HG02571 (cell line): ENCODE measurements around the gene FBN1.
A peak's percentile ranks its signal among the peaks of the same experiment; 100 is the strongest.

Experiments
- ATAC-seq: cut with Tn5 transposase; IDR thresholded peaks from one replicate; pipeline ENCODE4 v1.9.1; 2021; ENCODE audit warnings: mild to moderate bottlenecking, moderate library complexity; ENCODE audit not compliant: unreplicated experiment

Gene FBN1

GRCh38 chr15:48624700-48625099 lies 20.8 kb downstream of the FBN1 start:
- no peak for ATAC-seq

- ATAC-seq, result no peak
These were observed 22.1 kb downstream of the FBN1 start for GRCh38 chr15:48623456-48623855.

GRCh38 chr15:48622237-48622636 lies 23.3 kb downstream of the FBN1 start:
- no peak for ATAC-seq

GRCh38 chr15:48619446-48619845 lies 26.1 kb downstream of the FBN1 start:
- no peak for ATAC-seq

- no peak for ATAC-seq
These were observed 27.9 kb downstream of the FBN1 start for GRCh38 chr15:48617619-48618018.

GRCh38 chr15:48616216-48616615 lies 29.3 kb downstream of the FBN1 start:
- ATAC-seq, result no peak

GRCh38 chr15:48614051-48614450 lies 31.5 kb downstream of the FBN1 start:
- ATAC-seq, result no peak

- ATAC-seq, result no peak
These were observed 36.0 kb downstream of the FBN1 start for GRCh38 chr15:48609486-48609885.

- ATAC-seq, result no peak
These were observed 37.7 kb downstream of the FBN1 start for GRCh38 chr15:48607846-48608245.

GRCh38 chr15:48604567-48604966 lies 40.9 kb downstream of the FBN1 start:
- no peak for ATAC-seq

GRCh38 chr15:48603922-48604321 lies 41.6 kb downstream of the FBN1 start:
- no peak for ATAC-seq

- no peak for ATAC-seq
These were observed 42.4 kb downstream of the FBN1 start for GRCh38 chr15:48603123-48603500.

- no peak for ATAC-seq
These were observed 43.0 kb downstream of the FBN1 start for GRCh38 chr15:48602358-48603122.

- ATAC-seq, result no peak
These were observed 44.4 kb downstream of the FBN1 start for GRCh38 chr15:48601095-48601494.

GRCh38 chr15:48596841-48597240 lies 48.7 kb downstream of the FBN1 start:
- ATAC-seq, result no peak

GRCh38 chr15:48596415-48596814 lies 49.1 kb downstream of the FBN1 start:
- peak; percentile 56 for ATAC-seq

- ATAC-seq, result peak; percentile 65
These were observed 49.5 kb downstream of the FBN1 start for GRCh38 chr15:48595981-48596380.

- no peak for ATAC-seq
These were observed 52.6 kb downstream of the FBN1 start for GRCh38 chr15:48592933-48593332.

- ATAC-seq, result no peak
These were observed 53.2 kb downstream of the FBN1 start for GRCh38 chr15:48592221-48592731.

- no peak for ATAC-seq
These were observed 54.8 kb downstream of the FBN1 start for GRCh38 chr15:48590723-48591122.

- no peak for ATAC-seq
These were observed 60.5 kb downstream of the FBN1 start for GRCh38 chr15:48584812-48585563.
